Adipocyte (in vitro differentiated cells): ENCODE results near the gene CCDC90B.

Source experiments
- DNase-seq: peaks from one replicate; pipeline ENCODE4 v3.0.0-alpha.2; 2015; ENCODE audit warnings: low read depth
- H3K27me3 ChIP-seq: replicated peaks from 2 replicates; pipeline ENCODE4 v1.7.0; 2013; ENCODE audit warnings: mild to moderate bottlenecking, low read length, moderate library complexity; ENCODE audit not compliant: control insufficient read depth, insufficient read depth
- H3K36me3 ChIP-seq: 2 replicates; pipeline ENCODE4 v1.7.0; 2013; ENCODE audit warnings: low read length, mild to moderate bottlenecking, moderate library complexity; ENCODE audit not compliant: control insufficient read depth, insufficient read depth, severe bottlenecking
- H3K4me1 ChIP-seq: 2 replicates; pipeline ENCODE4 v1.7.0; 2013; ENCODE audit warnings: mild to moderate bottlenecking, low read length, moderate library complexity; ENCODE audit not compliant: control insufficient read depth, insufficient read depth
- H3K4me3 ChIP-seq: 2 replicates; pipeline ENCODE4 v1.7.0; 2013; ENCODE audit warnings: mild to moderate bottlenecking, low read length, moderate library complexity
- H3K9ac ChIP-seq: 2 replicates; pipeline ENCODE4 v1.7.0; 2013; ENCODE audit warnings: mild to moderate bottlenecking, low read length, moderate library complexity
- H3K9me3 ChIP-seq: 2 replicates; pipeline ENCODE4 v1.7.0; 2013; ENCODE audit warnings: mild to moderate bottlenecking, low read length, moderate library complexity; ENCODE audit not compliant: control insufficient read depth

Gene CCDC90B

GRCh38 chr11:83257761-83258168 is 28.4 kb downstream of the CCDC90B start:
- no peaks in the 10 kb centered on the region for H3K9me3 ChIP-seq
- H3K27me3 ChIP-seq: no peaks in the 10 kb centered on the region
- H3K9ac ChIP-seq: no peak overlapping the region
- H3K4me3 ChIP-seq: no peak overlapping the region
- peaks cover 31% of the 10 kb centered on the region for H3K36me3 ChIP-seq
- peak; percentile 49 for DNase-seq
- H3K4me1 ChIP-seq: peaks cover 22% of the 10 kb centered on the region

- Histone ChIP-seq H3K36me3 (peaks cover 23% of the 10 kb centered on the region), H3K4me3 (peak overlapping the region; percentile 18), H3K9ac (no peak overlapping the region), H3K9me3 (no peaks in the 10 kb centered on the region), H3K4me1 (peaks cover 22% of the 10 kb centered on the region), H3K27me3 (no peaks in the 10 kb centered on the region)
- DNase-seq: no peak
Observed at GRCh38 chr11:83256602-83257340, 29.4 kb downstream of the CCDC90B start.

GRCh38 chr11:83255366-83255765 is 30.8 kb downstream of the CCDC90B start:
- Histone ChIP-seq H3K9me3 (no peaks in the 10 kb centered on the region), H3K4me3 (no peak overlapping the region), H3K36me3 (peaks cover 15% of the 10 kb centered on the region), H3K27me3 (no peaks in the 10 kb centered on the region), H3K4me1 (peaks cover 22% of the 10 kb centered on the region), H3K9ac (no peak overlapping the region)
- DNase-seq: peak; percentile 20

GRCh38 chr11:83252941-83253340 is 33.2 kb downstream of the CCDC90B start:
- Histone ChIP-seq H3K9ac (no peak overlapping the region), H3K36me3 (peaks cover 8% of the 10 kb centered on the region), H3K9me3 (no peaks in the 10 kb centered on the region), H3K4me3 (no peak overlapping the region), H3K27me3 (no peaks in the 10 kb centered on the region), H3K4me1 (peaks cover 17% of the 10 kb centered on the region)
- DNase-seq: no peak

GRCh38 chr11:83252266-83252665 is 33.9 kb downstream of the CCDC90B start:
- no peak overlapping the region for H3K9ac ChIP-seq
- H3K4me1 ChIP-seq: peaks cover 11% of the 10 kb centered on the region
- H3K27me3 ChIP-seq: no peaks in the 10 kb centered on the region
- H3K9me3 ChIP-seq: no peaks in the 10 kb centered on the region
- no peak overlapping the region for H3K4me3 ChIP-seq
- no peak for DNase-seq
- peaks cover 8% of the 10 kb centered on the region for H3K36me3 ChIP-seq

- DNase-seq: peak; percentile 80
Observed at GRCh38 chr11:83249972-83250593, 36.1 kb downstream of the CCDC90B start.

GRCh38 chr11:83249445-83249844 is 36.7 kb downstream of the CCDC90B start:
- no peak for DNase-seq
- no peak overlapping the region for H3K9ac ChIP-seq
- no peaks in the 10 kb centered on the region for H3K4me1 ChIP-seq
- H3K4me3 ChIP-seq: no peak overlapping the region
- no peaks in the 10 kb centered on the region for H3K9me3 ChIP-seq
- no peaks in the 10 kb centered on the region for H3K27me3 ChIP-seq
- peaks cover 8% of the 10 kb centered on the region for H3K36me3 ChIP-seq

More at GRCh38 chr11:83249972-83250593, 36.1 kb downstream of the CCDC90B start:
- no peaks in the 10 kb centered on the region for H3K9me3 ChIP-seq
- H3K27me3 ChIP-seq: no peaks in the 10 kb centered on the region
- H3K36me3 ChIP-seq: peaks cover 8% of the 10 kb centered on the region
- H3K9ac ChIP-seq: no peak overlapping the region
- no peak overlapping the region for H3K4me3 ChIP-seq
- no peaks in the 10 kb centered on the region for H3K4me1 ChIP-seq

- Histone ChIP-seq H3K9ac (no peak overlapping the region), H3K4me1 (no peaks in the 10 kb centered on the region), H3K9me3 (no peaks in the 10 kb centered on the region), H3K36me3 (no peaks in the 10 kb centered on the region), H3K4me3 (no peak overlapping the region), H3K27me3 (no peaks in the 10 kb centered on the region)
- peak; percentile 66 for DNase-seq
Observed at GRCh38 chr11:83241291-83241946, 44.7 kb downstream of the CCDC90B start.

- no peaks in the 10 kb centered on the region for H3K36me3 ChIP-seq
- DNase-seq: peak; percentile 27
- H3K9me3 ChIP-seq: no peaks in the 10 kb centered on the region
- H3K4me1 ChIP-seq: peaks cover 10% of the 10 kb centered on the region
- no peaks in the 10 kb centered on the region for H3K27me3 ChIP-seq
- no peak overlapping the region for H3K4me3 ChIP-seq
- H3K9ac ChIP-seq: no peak overlapping the region
Observed at GRCh38 chr11:83238111-83238510, 48.1 kb downstream of the CCDC90B start.

- Histone ChIP-seq H3K9me3 (no peaks in the 10 kb centered on the region), H3K4me1 (peaks cover 10% of the 10 kb centered on the region), H3K36me3 (no peaks in the 10 kb centered on the region), H3K9ac (no peak overlapping the region), H3K27me3 (no peaks in the 10 kb centered on the region), H3K4me3 (no peak overlapping the region)
- DNase-seq: peak; percentile 57
Observed at GRCh38 chr11:83235825-83236224, 50.3 kb downstream of the CCDC90B start.

GRCh38 chr11:83223457-83223856 is 62.7 kb downstream of the CCDC90B start:
- no peaks in the 10 kb centered on the region for H3K27me3 ChIP-seq
- H3K4me1 ChIP-seq: no peaks in the 10 kb centered on the region
- no peaks in the 10 kb centered on the region for H3K9me3 ChIP-seq
- no peak overlapping the region for H3K4me3 ChIP-seq
- no peak overlapping the region for H3K9ac ChIP-seq
- peaks cover 4% of the 10 kb centered on the region for H3K36me3 ChIP-seq
- DNase-seq: no peak
